BE2C (cell line): ENCODE results near the gene SPIN4.

Source experiments
- DNase-seq: peaks from one replicate; pipeline ENCODE4 v3.0.0-alpha.2; 2020
- H3K27me3 ChIP-seq: fragments of 250-450 bp; sonication (Bioruptor Pico); 2 replicates; pipeline ENCODE4 v1.5.1; 2020; ENCODE audit warnings: mild to moderate bottlenecking
- H3K36me3 ChIP-seq: fragments of 250-450 bp; sonication (Bioruptor Pico); 2 replicates; pipeline ENCODE4 v1.5.1; 2020; ENCODE audit warnings: mild to moderate bottlenecking
- H3K4me1 ChIP-seq: fragments of 250-450 bp; sonication (Bioruptor Pico); 2 replicates; pipeline ENCODE4 v1.5.1; 2020
- H3K4me3 ChIP-seq: 2 replicates; pipeline ENCODE4 v1.5.1; 2011; ENCODE audit warnings: low read depth, low read length
- H3K9me3 ChIP-seq: fragments of 250-450 bp; sonication (Bioruptor Pico); 2 replicates; pipeline ENCODE4 v1.5.1; 2020
- TF ChIP-seq, protein P1 (sequence below): IDR thresholded peaks from 2 replicates; pipeline ENCODE4 v1.5.1; 2012; ENCODE audit warnings: mild to moderate bottlenecking, low read depth, low read length

SPIN4 gene

DNA sequence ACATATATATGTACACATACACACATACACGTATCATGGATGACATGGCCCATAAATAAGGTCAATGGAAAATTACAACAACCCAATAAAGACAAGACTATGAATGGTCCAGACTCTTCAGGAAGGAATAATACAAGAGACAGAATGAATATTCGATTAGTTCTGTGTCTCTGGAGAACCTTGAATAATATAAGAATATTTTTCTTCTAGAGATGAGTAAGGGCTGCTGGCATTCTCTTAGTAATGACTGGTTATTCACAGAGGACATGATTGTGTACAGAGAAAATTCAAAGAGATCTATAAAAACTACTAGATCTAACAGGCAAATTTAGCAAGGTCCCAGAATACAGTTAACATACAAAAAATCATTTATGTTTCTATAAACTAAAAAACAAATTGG is 23.3 kb downstream of the SPIN4 start:
- no peaks in the 10 kb centered on the region for H3K36me3 ChIP-seq
- no peaks in the 10 kb centered on the region for H3K4me1 ChIP-seq
- H3K9me3 ChIP-seq: no peaks in the 10 kb centered on the region
- DNase-seq: no peak
- TF ChIP-seq, protein P1, sequence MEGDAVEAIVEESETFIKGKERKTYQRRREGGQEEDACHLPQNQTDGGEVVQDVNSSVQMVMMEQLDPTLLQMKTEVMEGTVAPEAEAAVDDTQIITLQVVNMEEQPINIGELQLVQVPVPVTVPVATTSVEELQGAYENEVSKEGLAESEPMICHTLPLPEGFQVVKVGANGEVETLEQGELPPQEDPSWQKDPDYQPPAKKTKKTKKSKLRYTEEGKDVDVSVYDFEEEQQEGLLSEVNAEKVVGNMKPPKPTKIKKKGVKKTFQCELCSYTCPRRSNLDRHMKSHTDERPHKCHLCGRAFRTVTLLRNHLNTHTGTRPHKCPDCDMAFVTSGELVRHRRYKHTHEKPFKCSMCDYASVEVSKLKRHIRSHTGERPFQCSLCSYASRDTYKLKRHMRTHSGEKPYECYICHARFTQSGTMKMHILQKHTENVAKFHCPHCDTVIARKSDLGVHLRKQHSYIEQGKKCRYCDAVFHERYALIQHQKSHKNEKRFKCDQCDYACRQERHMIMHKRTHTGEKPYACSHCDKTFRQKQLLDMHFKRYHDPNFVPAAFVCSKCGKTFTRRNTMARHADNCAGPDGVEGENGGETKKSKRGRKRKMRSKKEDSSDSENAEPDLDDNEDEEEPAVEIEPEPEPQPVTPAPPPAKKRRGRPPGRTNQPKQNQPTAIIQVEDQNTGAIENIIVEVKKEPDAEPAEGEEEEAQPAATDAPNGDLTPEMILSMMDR: no peak
- H3K27me3 ChIP-seq: no peaks in the 10 kb centered on the region
- no peak overlapping the region for H3K4me3 ChIP-seq

DNA sequence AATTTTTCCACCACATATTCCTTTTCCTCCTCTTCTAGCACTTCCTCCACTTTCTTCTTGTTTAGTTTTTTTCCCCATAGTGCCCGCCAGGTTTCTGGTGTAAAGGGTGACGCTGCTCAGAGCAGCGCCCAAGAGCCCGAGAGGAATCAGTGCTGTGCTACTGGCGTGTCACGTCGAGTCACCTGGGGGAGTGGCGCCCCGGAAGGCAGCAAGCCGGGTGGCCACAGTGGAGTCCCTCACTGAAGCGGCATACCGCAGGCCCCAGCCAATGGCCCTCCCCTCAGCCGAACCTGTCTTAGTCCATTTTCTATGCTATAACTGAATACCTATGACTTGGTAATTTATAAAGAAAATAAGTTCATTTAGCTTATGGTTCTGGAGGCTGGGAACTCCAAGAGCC is 51.5 kb downstream of the SPIN4 start:
- Histone ChIP-seq H3K4me1 (no peaks in the 10 kb centered on the region), H3K4me3 (no peak overlapping the region), H3K36me3 (no peaks in the 10 kb centered on the region), H3K27me3 (no peaks in the 10 kb centered on the region), H3K9me3 (no peaks in the 10 kb centered on the region)
- no peak for DNase-seq
- TF ChIP-seq, protein P1: no peak
